HUES64 (cell line): Measurements from ENCODE around the gene SLC50A1.

Source experiments
- H3K27ac ChIP-seq: 2 replicates; pipeline ENCODE4 v1.7.0; 2013; ENCODE audit warnings: low read depth, low read length, inconsistent platforms
- H3K27me3 ChIP-seq: 2 replicates; pipeline ENCODE4 v1.6.1; 2013; ENCODE audit warnings: mild to moderate bottlenecking, low read length; ENCODE audit not compliant: insufficient read depth
- H3K36me3 ChIP-seq: 2 replicates; pipeline ENCODE4 v1.6.1; 2013; ENCODE audit warnings: mild to moderate bottlenecking, low read length; ENCODE audit not compliant: insufficient read depth
- H3K4me1 ChIP-seq: 2 replicates; pipeline ENCODE4 v1.6.1; 2013; ENCODE audit warnings: mild to moderate bottlenecking, low read length, moderate library complexity; ENCODE audit not compliant: insufficient read depth
- H3K4me3 ChIP-seq: 2 replicates; pipeline ENCODE4 v1.5.1; 2013; ENCODE audit warnings: mild to moderate bottlenecking, low read length, moderate library complexity
- H3K9ac ChIP-seq: 2 replicates; pipeline ENCODE4 v1.6.1; 2013; ENCODE audit warnings: mild to moderate bottlenecking, low read depth, low read length
- H3K9me3 ChIP-seq: 2 replicates; pipeline ENCODE4 v1.6.1; 2013; ENCODE audit warnings: low read depth, low read length; ENCODE audit not compliant: insufficient read depth
- WGBS: fragments of 150-250, 120-280 bp; methylation state at CpG from one replicate; pipeline ENCODE4 v1.1.7; 2013; ENCODE audit warnings: missing lambda C conversion rate; 5-methylcytosine and 5-hydroxymethylcytosine counted together

SLC50A1 gene

DNA sequence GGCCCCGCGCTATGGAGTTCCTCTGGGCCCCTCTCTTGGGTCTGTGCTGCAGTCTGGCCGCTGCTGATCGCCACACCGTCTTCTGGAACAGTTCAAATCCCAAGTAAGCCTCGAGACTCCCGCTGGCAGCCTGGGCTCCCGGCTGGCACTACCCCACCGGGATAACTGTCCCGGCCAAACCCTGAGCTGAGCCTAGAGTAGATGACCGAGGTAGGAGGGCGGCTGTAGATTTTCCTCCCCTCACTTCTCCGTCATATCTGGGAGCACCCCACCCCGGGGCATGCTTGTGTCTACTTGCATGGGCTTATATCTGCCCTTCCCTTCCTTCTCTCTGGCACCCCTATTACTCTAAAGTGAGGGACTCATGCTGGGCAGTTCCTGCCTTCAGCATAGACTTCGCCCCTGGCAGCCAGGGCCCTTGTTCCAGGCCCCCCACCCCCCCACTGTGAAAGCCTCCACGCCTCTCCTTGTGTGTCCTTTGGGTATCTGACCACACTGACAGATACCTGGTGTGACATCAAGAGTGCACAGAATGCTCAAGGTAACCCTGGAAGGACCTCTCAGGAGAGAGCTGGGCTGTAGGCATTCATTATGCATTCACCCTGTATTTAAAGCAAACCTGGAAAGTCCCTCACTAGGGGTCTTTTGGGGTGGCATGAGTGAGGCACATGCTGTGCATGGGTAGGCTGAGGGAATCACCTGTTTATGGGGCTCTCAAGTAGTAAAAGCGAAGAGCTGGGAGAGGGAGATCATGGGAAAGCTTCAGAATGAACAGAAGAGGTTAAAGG lies 7.5 kb upstream of the SLC50A1 start:
- WGBS, result 4% methylated on average over 17 of the region's 17 CpGs
- Histone ChIP-seq H3K9ac (peak overlapping the region; percentile 47; the same call in 1 of the 2 replicates), H3K4me1 (peaks cover 52% of the 10 kb centered on the region), H3K36me3 (peaks cover 8% of the 10 kb centered on the region), H3K27me3 (peaks cover 62% of the 10 kb centered on the region), H3K9me3 (no peaks in the 10 kb centered on the region), H3K4me3 (peak overlapping the region; percentile 64), H3K27ac (no peak overlapping the region)

DNA sequence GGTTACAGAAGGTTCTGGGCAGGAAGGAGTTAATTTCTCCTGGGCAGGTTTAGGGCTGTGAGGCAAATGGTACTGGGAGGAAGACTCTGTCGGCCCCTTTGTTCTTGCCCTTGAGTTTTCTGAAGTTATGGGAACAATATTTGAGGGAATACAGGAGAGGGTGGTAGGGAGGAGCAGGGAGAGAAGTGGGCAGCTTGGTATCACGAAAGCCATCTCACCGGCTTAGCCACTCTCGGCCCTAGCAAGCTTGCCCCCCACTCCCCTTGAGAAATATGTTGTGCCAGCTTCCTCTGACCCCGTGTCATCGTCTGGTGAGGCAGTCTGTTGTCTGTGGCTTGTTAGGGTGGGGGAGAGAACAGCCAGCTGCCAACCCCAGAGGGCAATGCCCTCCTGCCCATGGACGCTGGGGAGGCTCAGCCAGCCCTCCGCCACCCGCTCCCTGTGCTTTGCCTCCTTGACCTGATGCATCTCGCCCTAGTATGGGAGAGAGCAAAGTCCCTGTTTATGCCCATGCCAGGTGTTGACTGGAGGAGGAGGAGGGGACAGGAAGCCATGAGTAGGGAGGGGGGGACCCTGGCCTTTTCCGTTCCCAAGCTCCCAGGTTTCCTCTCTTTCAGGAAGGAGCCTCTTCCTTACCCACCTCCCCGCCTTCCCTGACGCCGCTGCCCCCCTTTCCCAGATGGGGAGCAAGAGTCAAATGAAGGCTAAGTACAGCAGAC lies 6.7 kb upstream of the SLC50A1 start:
- Histone ChIP-seq H3K27ac (no peak overlapping the region), H3K4me1 (peaks cover 52% of the 10 kb centered on the region), H3K9ac (0 out of 2 replicates have a peak overlapping the region, but pooled peaks have one; percentile 44), H3K9me3 (no peaks in the 10 kb centered on the region), H3K27me3 (peaks cover 57% of the 10 kb centered on the region), H3K4me3 (peak overlapping the region; percentile 64), H3K36me3 (peaks cover 8% of the 10 kb centered on the region)
- 22% methylated on average over 13 of the region's 14 CpGs for WGBS

DNA sequence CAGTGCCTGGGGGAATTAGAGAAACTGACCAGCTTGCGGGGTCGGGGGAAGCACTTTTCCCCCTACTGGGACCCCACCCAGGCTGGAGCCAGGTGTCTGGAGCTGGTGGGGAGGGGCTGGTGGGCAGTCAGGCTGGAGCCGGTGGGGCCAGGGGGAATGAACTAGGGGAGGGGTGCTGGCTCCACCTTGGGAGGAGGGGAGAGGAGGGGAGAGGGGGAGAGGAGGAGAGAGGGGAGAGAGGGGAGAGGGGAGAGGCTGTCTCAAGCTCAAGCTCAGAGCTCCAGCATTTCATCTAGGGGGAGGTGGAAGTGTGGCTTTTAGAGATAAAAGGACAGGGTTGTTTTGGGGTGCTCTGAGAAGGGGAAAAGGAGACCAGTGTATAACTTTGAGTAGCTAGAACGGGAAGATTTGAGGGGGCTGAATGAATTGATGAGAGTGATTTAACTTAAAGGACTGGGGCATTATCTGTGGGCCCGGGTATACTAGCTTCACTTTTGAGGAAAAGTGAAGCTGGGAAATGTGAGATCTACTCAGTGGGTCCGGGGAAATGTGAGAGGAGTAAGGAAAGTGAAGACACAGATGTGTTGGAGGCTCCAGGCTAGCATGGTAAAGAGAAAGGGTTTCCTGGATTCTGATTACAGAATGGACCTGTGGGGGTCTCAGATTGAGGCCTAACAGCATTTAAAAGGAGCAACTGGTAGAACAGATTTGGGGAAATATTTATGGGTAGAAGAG lies 5.2 kb upstream of the SLC50A1 start:
- H3K36me3 ChIP-seq, result peaks cover 8% of the 10 kb centered on the region
- peaks cover 43% of the 10 kb centered on the region for H3K27me3 ChIP-seq
- H3K9ac ChIP-seq, result peak overlapping the region; percentile 44
- no peaks in the 10 kb centered on the region for H3K9me3 ChIP-seq
- H3K27ac ChIP-seq, result peak overlapping the region; percentile 54
- 30% methylated on average over 6 of the region's 6 CpGs for WGBS
- H3K4me1 ChIP-seq, result peaks cover 46% of the 10 kb centered on the region
- H3K4me3 ChIP-seq, result peak overlapping the region; percentile 64

DNA sequence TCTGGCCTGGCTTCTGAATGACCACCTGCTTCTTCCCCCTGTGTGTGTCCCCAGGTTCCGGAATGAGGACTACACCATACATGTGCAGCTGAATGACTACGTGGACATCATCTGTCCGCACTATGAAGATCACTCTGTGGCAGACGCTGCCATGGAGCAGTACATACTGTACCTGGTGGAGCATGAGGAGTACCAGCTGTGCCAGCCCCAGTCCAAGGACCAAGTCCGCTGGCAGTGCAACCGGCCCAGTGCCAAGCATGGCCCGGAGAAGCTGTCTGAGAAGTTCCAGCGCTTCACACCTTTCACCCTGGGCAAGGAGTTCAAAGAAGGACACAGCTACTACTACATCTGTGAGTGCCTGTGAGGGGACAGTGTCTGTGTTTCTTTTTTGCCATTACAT lies 4.4 kb upstream of the SLC50A1 start:
- Histone ChIP-seq H3K9ac (no peak overlapping the region), H3K36me3 (peaks cover 8% of the 10 kb centered on the region), H3K27me3 (peaks cover 34% of the 10 kb centered on the region), H3K9me3 (no peaks in the 10 kb centered on the region), H3K4me3 (no peak overlapping the region), H3K27ac (no peak overlapping the region), H3K4me1 (peaks cover 41% of the 10 kb centered on the region)
- WGBS, result 96% methylated on average over 8 of the region's 8 CpGs

DNA sequence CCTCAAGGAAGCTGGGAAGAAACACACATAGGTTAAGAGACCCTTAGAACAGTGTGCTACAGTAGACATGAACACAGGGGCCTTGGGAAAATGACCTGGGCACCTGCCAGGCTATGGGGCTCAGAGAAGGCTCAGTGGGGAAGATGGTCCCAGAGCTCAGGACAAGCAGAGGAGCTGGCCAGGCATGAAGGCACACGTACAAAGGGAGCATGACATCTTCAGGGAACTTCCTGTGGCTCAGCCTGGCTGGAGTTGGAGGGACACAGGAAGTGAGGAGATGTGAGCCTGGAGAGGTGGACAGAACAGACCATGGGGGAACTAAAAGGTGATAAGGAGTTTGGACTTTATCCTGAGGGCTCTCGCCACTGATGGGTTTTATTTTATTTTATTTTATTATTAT lies 3.8 kb upstream of the SLC50A1 start:
- H3K9me3 ChIP-seq, result no peaks in the 10 kb centered on the region
- H3K27ac ChIP-seq, result no peak overlapping the region
- 61% methylated on average over 1 of the region's 2 CpGs for WGBS
- H3K36me3 ChIP-seq, result peaks cover 8% of the 10 kb centered on the region
- H3K4me1 ChIP-seq, result peaks cover 39% of the 10 kb centered on the region
- H3K27me3 ChIP-seq, result peaks cover 29% of the 10 kb centered on the region
- H3K4me3 ChIP-seq, result no peak overlapping the region
- H3K9ac ChIP-seq, result no peak overlapping the region

DNA sequence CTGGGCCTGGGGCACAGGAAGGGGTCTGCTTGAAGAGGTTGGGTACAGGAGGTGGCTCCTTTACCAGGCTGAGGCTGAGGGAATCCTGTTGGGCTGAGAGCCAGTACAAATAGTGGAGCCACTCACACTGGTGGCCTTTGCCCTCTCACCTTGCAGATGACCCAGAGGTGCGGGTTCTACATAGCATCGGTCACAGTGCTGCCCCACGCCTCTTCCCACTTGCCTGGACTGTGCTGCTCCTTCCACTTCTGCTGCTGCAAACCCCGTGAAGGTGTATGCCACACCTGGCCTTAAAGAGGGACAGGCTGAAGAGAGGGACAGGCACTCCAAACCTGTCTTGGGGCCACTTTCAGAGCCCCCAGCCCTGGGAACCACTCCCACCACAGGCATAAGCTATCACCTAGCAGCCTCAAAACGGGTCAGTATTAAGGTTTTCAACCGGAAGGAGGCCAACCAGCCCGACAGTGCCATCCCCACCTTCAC lies 1.8 kb upstream of the SLC50A1 start:
- Histone ChIP-seq H3K4me1 (peaks cover 31% of the 10 kb centered on the region), H3K27ac (no peak overlapping the region), H3K27me3 (peaks cover 10% of the 10 kb centered on the region), H3K4me3 (no peak overlapping the region), H3K9ac (no peak overlapping the region), H3K36me3 (peaks cover 17% of the 10 kb centered on the region), H3K9me3 (no peaks in the 10 kb centered on the region)
- 91% methylated on average over 7 of the region's 7 CpGs for WGBS

DNA sequence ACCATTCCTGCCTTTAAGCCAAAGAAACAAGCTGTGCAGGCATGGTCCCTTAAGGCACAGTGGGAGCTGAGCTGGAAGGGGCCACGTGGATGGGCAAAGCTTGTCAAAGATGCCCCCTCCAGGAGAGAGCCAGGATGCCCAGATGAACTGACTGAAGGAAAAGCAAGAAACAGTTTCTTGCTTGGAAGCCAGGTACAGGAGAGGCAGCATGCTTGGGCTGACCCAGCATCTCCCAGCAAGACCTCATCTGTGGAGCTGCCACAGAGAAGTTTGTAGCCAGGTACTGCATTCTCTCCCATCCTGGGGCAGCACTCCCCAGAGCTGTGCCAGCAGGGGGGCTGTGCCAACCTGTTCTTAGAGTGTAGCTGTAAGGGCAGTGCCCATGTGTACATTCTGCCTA lies 1.3 kb upstream of the SLC50A1 start:
- peaks cover 27% of the 10 kb centered on the region for H3K4me1 ChIP-seq
- no peak overlapping the region for H3K27ac ChIP-seq
- H3K4me3 ChIP-seq, result peak overlapping the region; percentile 88; the same call in 1 of the 2 replicates
- H3K27me3 ChIP-seq, result peaks cover 5% of the 10 kb centered on the region
- H3K36me3 ChIP-seq, result peaks cover 18% of the 10 kb centered on the region
- WGBS, result 67% methylated on average over 1 of the region's 1 CpG
- H3K9me3 ChIP-seq, result no peaks in the 10 kb centered on the region
- H3K9ac ChIP-seq, result no peak overlapping the region

DNA sequence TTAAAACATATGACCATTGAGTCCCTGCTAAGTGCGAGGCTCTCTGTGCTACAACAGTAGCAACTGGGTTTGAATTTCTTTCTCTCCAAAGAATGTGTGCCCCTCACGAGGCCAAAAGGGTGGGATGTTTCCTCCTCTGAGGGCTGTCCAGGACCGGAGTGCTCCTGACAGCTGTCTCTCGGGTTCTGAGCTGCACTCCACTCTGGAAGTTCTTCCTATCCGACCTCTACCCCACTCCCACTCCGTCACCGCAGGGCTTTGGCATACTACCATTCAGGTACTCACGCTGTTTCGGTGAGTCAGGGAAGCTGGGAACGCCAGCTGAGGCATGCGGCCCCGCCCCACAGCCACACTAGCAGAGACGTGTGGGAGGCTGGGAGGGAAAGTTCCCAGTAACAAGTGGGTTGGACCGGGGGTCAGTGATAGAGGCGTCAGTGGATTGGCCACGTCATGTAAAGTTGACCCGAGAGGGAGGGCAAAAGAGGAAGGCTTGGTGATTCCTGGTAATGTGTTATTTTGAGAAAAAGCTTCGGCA lies 705 bp upstream of the SLC50A1 start:
- H3K4me1 ChIP-seq, result peaks cover 23% of the 10 kb centered on the region

DNA sequence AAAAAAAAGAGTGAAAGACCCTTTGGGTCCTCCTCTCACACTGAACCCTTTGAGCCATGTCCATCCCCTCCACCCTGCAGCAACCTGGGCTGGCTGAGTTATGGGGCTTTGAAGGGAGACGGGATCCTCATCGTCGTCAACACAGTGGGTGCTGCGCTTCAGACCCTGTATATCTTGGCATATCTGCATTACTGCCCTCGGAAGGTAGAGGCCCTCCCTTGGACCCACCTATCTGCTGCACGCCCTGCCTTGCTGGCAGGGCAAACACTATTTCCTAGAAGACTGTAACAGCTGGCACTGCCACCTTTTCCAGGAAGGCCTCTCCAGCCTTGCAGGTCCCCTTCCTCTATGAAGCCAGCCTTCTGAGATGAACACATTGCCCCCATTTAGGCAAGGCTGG lies 1.1 kb downstream of the SLC50A1 start:
- no peaks in the 10 kb centered on the region for H3K9me3 ChIP-seq
- H3K4me1 ChIP-seq, result peaks cover 14% of the 10 kb centered on the region; the same call in 1 of the 2 replicates
- no peak overlapping the region; the same call in 1 of the 2 replicates for H3K9ac ChIP-seq
- 55% methylated on average over 6 of the region's 6 CpGs for WGBS
- H3K27me3 ChIP-seq, result 0 out of 2 replicates have a peak, but pooled peaks cover under 1% of the 10 kb centered on the region
- H3K27ac ChIP-seq, result no peak overlapping the region
- peaks cover 12% of the 10 kb centered on the region for H3K36me3 ChIP-seq
- H3K4me3 ChIP-seq, result peak overlapping the region; percentile 88

More for the DNA sequence above, 705 bp upstream of the SLC50A1 start:
- WGBS, result 11% methylated on average over 18 of the region's 18 CpGs
- Histone ChIP-seq H3K36me3 (peaks cover 18% of the 10 kb centered on the region), H3K4me3 (peak overlapping the region; percentile 88), H3K9me3 (no peaks in the 10 kb centered on the region), H3K27me3 (no peaks in the 10 kb centered on the region), H3K27ac (peak overlapping the region; percentile 88), H3K9ac (peak overlapping the region; percentile 78; the same call in 1 of the 2 replicates)

DNA sequence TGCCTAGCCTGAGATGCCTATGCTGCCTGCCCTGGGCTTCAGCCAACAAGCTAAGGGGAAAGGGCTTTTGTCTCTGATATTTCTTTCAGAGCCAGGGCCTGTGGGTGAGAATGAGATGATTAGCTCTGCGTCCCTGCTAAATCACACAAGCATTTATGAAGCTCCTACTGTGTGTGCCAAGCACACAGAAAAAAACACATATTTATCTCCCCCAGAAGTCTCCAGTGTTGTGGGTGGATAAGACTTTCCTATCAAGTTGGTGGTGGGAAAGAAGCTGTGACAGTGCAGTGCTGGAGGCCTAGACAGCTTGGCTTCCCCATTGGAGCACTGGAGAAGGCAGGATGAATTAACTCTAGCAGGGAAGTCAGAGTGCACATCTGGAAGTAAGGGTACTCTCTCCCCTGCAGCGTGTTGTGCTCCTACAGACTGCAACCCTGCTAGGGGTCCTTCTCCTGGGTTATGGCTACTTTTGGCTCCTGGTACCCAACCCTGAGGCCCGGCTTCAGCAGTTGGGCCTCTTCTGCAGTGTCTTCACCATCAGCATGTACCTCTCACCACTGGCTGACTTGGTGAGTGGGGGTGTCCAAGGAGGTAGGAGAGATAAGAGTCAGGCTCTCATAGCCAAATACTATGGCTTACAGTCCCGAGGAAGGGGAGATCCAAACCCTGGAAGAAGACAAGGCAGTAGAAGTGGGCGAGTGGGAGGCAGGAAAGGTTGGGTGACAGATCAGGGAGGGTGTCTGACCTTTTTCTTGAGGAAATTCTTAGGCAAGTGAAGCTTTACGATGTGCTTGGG lies 1.7 kb downstream of the SLC50A1 start:
- H3K27me3 ChIP-seq, result peaks cover 3% of the 10 kb centered on the region; the same call in 1 of the 2 replicates
- no peak overlapping the region for H3K9ac ChIP-seq
- 92% methylated on average over 5 of the region's 6 CpGs for WGBS
- H3K27ac ChIP-seq, result no peak overlapping the region
- H3K36me3 ChIP-seq, result peaks cover 10% of the 10 kb centered on the region; the same call in 1 of the 2 replicates
- peak overlapping the region; percentile 88 for H3K4me3 ChIP-seq
- no peaks in the 10 kb centered on the region for H3K9me3 ChIP-seq
- H3K4me1 ChIP-seq, result peaks cover 14% of the 10 kb centered on the region; the same call in 1 of the 2 replicates
